ENCODE results near the gene RCAN2.

GRCh38 chr6:46501136-46502089, 10.2 kb upstream of the RCAN2 start:
- TF ChIP-seq CTCF (IDR thresholded peaks at IDR 0.05) (no peak), POLR2A (IDR thresholded peaks at IDR 0.05) (no peak)

All from adrenal gland (tissue), 5 donors.